ENCODE data around the gene RPL31.
"Not testable (repeated sequence)": the region's sequence is repeated elsewhere in the genome, so short reads cannot be mapped to it uniquely, and the experiment has no call there.

The RPL31 gene

GRCh38 chr2:101048756-101049155 is 46.7 kb downstream of the RPL31 start:
- H3K4me1 ChIP-seq = no peaks in the 10 kb centered on the region
- DNase-seq = no peak
- H3K9me3 ChIP-seq = no peaks in the 10 kb centered on the region
- no peak for TF ChIP-seq CTCF (IDR thresholded peaks at IDR 0.05; ENCODE audit: low read depth, low read length)
- peaks cover 3% of the 10 kb centered on the region; the same call in 1 of the 2 replicates for H3K36me3 ChIP-seq
- no peak overlapping the region for H3K4me3 ChIP-seq (ENCODE audit: low read depth, low read length)
- no peaks in the 10 kb centered on the region for H3K27me3 ChIP-seq

- H3K9me3 ChIP-seq; DNase-seq; H3K36me3 ChIP-seq; H3K27me3 ChIP-seq; H3K4me1 ChIP-seq; H3K4me3 ChIP-seq (ENCODE audit: low read depth, low read length): not testable (repeated sequence)
These were observed 48.8 kb downstream of the RPL31 start for GRCh38 chr2:101050886-101051285.

- H3K27me3 ChIP-seq = no peaks in the 10 kb centered on the region
- no peak for DNase-seq
- H3K36me3 ChIP-seq = peaks cover 3% of the 10 kb centered on the region; the same call in 1 of the 2 replicates
- H3K9me3 ChIP-seq = no peaks in the 10 kb centered on the region
- TF ChIP-seq CTCF (IDR thresholded peaks at IDR 0.05; ENCODE audit: low read depth, low read length) = no peak
- H3K4me3 ChIP-seq (ENCODE audit: low read depth, low read length) = no peak overlapping the region
- H3K4me1 ChIP-seq = no peaks in the 10 kb centered on the region
These were observed 50.1 kb downstream of the RPL31 start for GRCh38 chr2:101052147-101052546.

- Histone ChIP-seq H3K9me3 (no peaks in the 10 kb centered on the region), H3K4me3 (ENCODE audit: low read depth, low read length) (no peak overlapping the region), H3K36me3 (peaks cover 3% of the 10 kb centered on the region; the same call in 1 of the 2 replicates), H3K27me3 (no peaks in the 10 kb centered on the region), H3K4me1 (no peaks in the 10 kb centered on the region)
- no peak for DNase-seq
- no peak for TF ChIP-seq CTCF (IDR thresholded peaks at IDR 0.05; ENCODE audit: low read depth, low read length)
These were observed 51.0 kb downstream of the RPL31 start for GRCh38 chr2:101053117-101053516.

Measured in BE2C (cell line).